ENCODE measurements around the gene DPY19L2.
"Not testable (repeated sequence)": the region's sequence is repeated elsewhere in the genome, so short reads cannot be mapped to it uniquely, and the experiment has no call there.

DNA sequence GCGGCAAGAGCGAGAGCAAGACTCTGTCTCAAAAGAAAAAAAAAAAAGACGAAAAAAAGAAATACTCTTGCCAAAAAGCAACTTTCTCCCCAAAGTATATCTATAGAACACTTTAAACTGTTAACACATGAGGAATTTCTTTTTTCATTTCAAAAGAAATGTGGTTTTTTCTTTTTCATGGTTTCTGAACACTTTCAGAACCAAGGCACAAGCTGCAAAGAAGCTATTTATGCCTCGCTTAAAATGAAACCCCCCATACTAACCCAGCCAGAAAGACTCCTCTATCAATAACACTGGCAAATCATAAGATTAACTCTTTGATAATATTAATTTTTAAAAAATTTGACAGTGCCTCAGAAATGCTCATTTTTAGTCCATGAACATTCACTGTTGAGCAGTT is 48.6 kb upstream of the DPY19L2 start:
- TF ChIP-seq CTCF, POLR2A (IDR thresholded peaks at IDR 0.05): not testable (repeated sequence)

All from vagina (tissue), 2 donors.